Activated T-helper 9 cell treated with anti-CD3 and anti-CD28 coated beads, Interleukin-2, amount 50 U/mL, for 16 hours (primary cell): ENCODE measurements around the gene HEPN1.
A peak's percentile ranks its signal among the peaks of the same experiment; 100 is the strongest.
"Not testable (repeated sequence)": the region's sequence is repeated elsewhere in the genome, so short reads cannot be mapped to it uniquely, and the experiment has no call there.

ENCODE experiments used
- DNase-seq: peaks from one replicate; pipeline ENCODE4 v3.0.0-alpha.2; 2020; ENCODE audit warnings: low read depth

The HEPN1 gene

DNA sequence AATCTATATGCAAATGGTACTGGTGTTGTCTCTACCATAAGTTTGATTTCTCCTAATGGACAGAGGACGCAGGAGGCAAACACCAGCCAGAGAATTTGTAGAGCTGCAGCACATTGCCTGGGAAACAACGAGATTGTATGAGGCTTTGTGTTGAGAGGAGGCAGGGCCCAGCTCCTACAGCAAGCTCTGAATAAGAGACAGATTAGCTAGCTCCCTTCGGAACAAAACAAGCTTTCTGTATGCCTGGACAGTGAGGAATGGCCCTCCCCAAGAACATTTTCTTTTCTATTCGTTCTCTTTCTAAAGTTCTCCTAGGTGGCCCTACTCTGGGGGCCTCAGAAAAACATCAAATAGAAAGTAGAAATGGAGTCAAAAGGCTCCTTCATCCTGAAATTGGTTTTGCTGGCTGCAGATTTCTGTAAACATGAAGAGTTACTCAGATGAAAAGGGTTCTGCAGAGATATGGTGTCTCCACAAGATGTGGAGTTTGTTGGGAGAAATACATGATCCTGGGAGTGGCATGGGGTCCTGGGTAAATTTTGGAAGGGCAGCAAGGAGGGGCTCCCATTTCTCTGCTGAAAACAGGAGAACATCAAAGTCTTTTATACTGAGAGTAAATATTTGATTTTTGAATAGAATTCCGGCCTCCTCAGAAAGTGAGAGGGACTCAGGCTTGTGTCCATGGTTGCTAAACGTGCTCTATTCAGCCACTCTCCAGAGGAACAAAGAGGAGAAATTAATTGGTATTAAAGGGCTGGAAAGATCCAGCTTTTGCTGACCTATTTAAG is 23.6 kb downstream of the HEPN1 start:
- no peak for DNase-seq

- no peak for DNase-seq
Observed at GRCh38 chr11:124943254-124943616, 24.2 kb downstream of the HEPN1 start.

DNA sequence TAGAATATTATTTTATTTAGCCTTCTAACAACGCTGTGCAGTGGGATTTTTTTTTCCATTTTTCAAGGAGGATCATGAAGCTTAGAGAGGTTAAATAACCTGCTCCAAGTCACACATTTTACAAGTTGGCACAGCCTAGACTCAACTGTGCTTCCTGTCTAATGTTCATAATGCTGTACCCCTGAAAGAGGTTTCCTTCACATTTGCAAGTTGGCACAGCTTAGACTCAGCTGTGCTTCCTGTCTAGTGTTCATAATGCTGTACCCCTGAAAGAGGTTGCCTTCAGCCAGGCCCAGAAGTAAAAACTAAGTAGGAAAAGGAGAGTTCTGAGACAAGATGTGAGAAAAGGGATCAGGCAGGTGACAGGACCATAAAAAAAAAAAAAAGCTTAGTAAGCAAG is 24.7 kb downstream of the HEPN1 start:
- no peak for DNase-seq

GRCh38 chr11:124944565-124944964 is 25.5 kb downstream of the HEPN1 start:
- no peak for DNase-seq

DNA sequence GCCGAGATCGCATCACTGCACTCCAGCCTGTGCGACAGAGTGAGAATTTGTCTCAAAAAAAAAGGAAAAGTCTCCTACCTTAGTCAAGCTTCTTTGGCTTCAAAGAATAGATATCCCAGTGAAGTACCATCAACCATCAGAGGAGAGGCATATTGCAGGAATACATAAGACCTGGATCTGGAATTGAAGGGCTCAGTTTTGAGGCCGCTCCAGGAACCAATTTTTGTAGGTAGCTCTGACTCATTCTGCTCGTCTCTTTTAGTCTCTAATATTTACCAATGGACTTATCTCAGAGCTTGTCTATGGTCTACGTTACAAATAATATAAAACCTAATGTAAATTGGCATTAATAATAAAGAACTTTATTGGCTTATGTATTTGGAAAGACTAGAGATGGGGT is 26.8 kb downstream of the HEPN1 start:
- no peak for DNase-seq

DNA sequence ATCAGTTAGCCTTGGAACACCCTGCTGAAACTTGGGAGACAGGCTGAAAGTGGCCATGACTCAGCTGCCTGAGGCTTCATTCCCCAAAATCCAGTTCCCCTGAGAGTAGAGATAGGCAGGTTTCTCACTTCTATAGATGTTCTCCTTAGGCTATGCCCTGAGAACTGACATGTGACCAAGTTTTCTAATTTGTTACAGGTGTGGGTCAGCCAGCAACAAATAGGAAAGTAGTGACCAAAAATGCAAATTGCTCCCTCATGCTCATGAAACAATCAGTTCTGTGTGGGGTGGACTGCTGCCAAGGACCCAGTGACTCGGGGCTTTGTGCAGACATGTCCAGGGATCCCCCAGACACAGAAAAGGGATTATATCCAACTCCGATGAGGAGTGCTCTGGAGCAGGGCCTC is 27.7 kb downstream of the HEPN1 start:
- DNase-seq = no peak

GRCh38 chr11:124950601-124951330 is 31.7 kb downstream of the HEPN1 start:
- no peak for DNase-seq

- DNase-seq = no peak
Observed at GRCh38 chr11:124951341-124951740, 32.3 kb downstream of the HEPN1 start.

DNA sequence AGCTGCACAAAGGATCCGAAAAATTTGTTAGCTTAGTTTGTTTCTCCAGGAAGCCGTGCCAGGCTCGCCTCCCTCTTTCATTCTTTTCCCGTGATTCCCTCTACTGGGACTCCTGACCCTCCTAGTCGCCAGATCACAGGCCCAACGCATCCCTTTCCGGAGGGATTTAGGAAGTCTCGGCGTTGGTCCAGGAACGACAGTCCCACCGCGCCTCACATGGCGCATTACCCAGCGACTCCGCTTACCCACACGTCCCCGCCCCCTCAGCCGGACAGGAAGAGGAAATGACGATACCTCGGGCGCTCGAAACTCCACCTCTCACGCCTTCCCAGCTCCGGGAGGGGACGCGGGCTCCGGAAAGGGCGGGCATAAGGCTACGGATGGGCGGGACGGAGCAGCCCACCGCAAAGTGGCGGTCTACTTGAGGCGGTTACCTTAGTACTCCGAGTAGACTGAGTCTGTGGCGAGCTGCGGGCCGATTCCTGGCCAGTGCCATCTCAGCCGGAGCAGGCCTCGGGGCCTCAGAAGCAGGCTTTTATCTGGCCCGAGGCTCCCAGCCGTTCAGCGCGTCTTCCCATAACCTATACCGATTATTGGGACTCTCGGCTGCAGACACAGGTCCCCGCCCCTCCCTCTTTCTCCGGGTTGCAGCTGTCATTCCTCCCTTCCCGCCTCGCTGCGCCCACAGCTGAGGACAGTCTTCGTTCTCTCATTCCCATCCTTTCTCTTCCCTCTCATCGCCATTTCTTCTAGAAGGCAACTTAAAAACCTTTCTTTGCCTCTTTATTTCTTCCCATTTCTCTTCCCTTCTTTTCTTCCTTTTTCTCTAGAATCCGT is 34.9 kb downstream of the HEPN1 start, which contains the start of gene CCDC15:
TSS of gene CCDC15 (plus strand) at position 450 of the 837 bp plus-strand sequence. CDS start 531 bp downstream, outside the sequence.
- peak; percentile 93 for DNase-seq

DNA sequence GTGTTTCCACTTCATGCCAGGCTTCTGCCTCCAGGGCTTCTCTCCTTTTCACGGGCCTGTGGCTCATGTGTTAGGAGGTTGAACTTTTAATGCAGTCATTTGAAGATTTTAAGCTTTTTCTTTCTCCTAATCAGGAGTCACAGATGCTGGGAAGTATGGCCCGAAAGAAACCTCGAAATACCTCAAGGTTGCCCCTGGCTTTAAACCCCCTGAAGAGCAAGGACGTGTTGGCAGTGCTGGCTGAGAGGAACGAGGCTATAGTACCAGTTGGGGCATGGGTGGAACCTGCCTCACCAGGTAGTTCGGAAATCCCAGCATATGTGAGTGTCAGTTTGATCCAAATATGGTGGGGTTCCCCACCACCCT is 35.5 kb downstream of the HEPN1 start:
- DNase-seq = no peak

- no peak for DNase-seq
Observed at GRCh38 chr11:124955035-124955434, 36.0 kb downstream of the HEPN1 start.

DNA sequence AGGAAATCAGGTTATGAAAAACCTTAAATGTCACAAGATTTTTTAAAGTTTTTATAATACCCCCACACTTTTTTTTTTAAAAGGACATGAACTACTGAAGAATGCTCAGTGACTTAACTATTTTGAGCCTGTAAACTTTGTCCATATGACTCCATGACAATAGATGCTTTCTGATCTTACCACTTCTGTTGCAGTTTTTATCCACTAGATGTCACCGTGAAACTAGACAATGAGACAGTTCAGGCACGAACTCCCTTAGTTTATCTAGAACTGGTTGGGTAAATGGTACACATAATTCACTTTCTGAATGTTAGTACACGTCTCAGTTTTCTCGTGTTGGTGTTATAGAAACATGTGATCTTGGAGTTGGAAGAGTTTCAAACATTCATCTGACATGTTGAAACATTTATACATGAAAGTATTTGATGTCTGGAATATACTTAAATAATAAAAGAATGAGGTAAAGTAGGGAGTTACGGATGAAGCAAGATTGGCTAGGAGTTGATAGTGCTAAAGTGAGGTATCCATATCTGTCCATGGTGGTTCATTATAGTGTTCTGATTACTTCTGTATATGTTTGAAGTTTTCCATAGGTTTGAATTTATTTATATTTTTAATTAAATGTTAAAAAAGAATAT is 43.0 kb downstream of the HEPN1 start:
- no peak for DNase-seq

DNA sequence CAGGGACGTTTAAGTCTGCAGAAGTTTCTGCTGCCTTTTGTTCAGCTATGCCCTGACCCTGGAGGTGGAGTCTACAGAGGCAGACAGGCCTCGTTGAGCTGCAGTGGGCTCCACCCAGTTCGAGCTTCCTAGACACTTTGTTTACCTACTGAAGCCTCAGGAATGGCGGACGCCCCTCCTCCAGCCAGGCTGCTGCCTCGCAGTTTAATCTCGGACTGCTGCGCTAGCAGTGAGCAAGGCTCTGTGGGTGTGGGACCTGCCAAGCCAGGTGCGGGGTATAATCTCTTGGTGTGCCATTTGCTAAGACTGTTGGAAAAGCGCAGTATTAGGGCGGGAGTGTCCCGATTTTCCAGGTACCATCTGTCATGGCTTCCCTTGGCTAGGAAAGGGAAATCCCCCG is 49.1 kb downstream of the HEPN1 start:
- DNase-seq = not testable (repeated sequence)
